ENCODE results near the gene MYLK. TPM values are rescaled to one million over a fixed set of nuclear protein-coding genes. Genes with fewer than 3 reads are reported as not detected.
"Not testable (repeated sequence)": the region's sequence is repeated elsewhere in the genome, so short reads cannot be mapped to it uniquely, and the experiment has no call there.

MYLK gene
- polyA plus RNA-seq, 6 donors from 2014 or later, result 0.93 to 5.7 (median 2.1) TPM

GRCh38 chr3:123720638-123721037, 163.5 kb downstream of the MYLK start:
- ATAC-seq (ENCODE audit: low read depth in 2 of 2), result no peak
- no peaks in the 10 kb centered on the region for H3K9me3 Mint-ChIP-seq
- no peaks in the 10 kb centered on the region for H3K27me3 Mint-ChIP-seq

GRCh38 chr3:123719862-123720453, 164.2 kb downstream of the MYLK start:
- Mint-ChIP-seq H3K27me3 (no peaks in the 10 kb centered on the region), H3K4me1 (peaks cover 3 to 5% (median 4%) of the 10 kb centered on the region in 3 donors), H3K4me3 (no peak overlapping the region), H3K9me3 (no peaks in the 10 kb centered on the region), H3K27ac (no peak overlapping the region), H3K36me3 (no peaks in the 10 kb centered on the region)
- ATAC-seq (ENCODE audit: low read depth in 2 of 2) (no peak), DNase-seq (no peak)

More at GRCh38 chr3:123720638-123721037, 163.5 kb downstream of the MYLK start:
- peaks cover 0 to 5% (median 4%) of the 10 kb centered on the region in 3 donors for H3K4me1 Mint-ChIP-seq
- H3K27ac Mint-ChIP-seq, result peak overlapping the region in 1 of 6 donors; percentile 52
- H3K4me3 Mint-ChIP-seq, result no peak overlapping the region
- H3K36me3 Mint-ChIP-seq, result no peaks in the 10 kb centered on the region
- no peak for DNase-seq

- not testable (repeated sequence) for H3K27me3 Mint-ChIP-seq, H3K4me1 Mint-ChIP-seq, H3K36me3 Mint-ChIP-seq, H3K4me3 Mint-ChIP-seq, H3K27ac Mint-ChIP-seq, H3K9me3 Mint-ChIP-seq
- DNase-seq (peak; percentile 33), ATAC-seq (ENCODE audit: low read depth in 2 of 2) (peak in 1 of 2 donors; percentile 65)
These were observed 164.9 kb downstream of the MYLK start for GRCh38 chr3:123719061-123719756.

- Mint-ChIP-seq H3K9me3 (no peaks in the 10 kb centered on the region), H3K4me1 (peaks cover 0 to 6% (median 4%) of the 10 kb centered on the region in 3 donors), H3K27me3 (no peaks in the 10 kb centered on the region), H3K4me3 (no peak overlapping the region), H3K36me3 (no peaks in the 10 kb centered on the region), H3K27ac (no peak overlapping the region)
- ATAC-seq (ENCODE audit: low read depth in 2 of 2) (no peak), DNase-seq (no peak)
These were observed 166.0 kb downstream of the MYLK start for GRCh38 chr3:123718108-123718507.

DNA sequence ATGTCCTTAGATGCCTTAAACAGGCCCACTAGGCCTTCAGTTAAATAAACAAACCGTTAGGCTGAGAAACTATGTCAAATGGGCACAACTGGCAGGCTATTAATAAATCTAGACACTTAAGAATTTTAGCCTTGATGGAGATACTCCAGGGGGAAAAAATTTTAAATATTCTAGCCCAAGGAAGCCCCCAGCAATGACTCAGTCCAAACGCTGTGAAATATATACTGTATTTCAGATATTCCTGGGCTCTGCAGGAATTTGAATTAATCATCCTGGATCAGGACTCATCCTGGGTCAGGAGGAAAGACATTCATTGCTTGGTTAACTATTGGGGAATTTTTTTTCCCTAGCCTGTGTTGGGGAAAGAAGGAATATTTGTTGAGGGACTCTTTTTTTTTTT, 166.7 kb downstream of the MYLK start:
- not testable (repeated sequence) for H3K9me3 Mint-ChIP-seq; DNase-seq; H3K4me1 Mint-ChIP-seq; H3K27me3 Mint-ChIP-seq; H3K36me3 Mint-ChIP-seq; ATAC-seq (ENCODE audit: low read depth in 2 of 2); H3K4me3 Mint-ChIP-seq; H3K27ac Mint-ChIP-seq

GRCh38 chr3:123716411-123716810, 167.7 kb downstream of the MYLK start:
- no peaks in the 10 kb centered on the region for H3K9me3 Mint-ChIP-seq
- no peak for ATAC-seq (ENCODE audit: low read depth in 2 of 2)
- peaks cover 4 to 6% (median 6%) of the 10 kb centered on the region in 3 donors for H3K4me1 Mint-ChIP-seq
- no peaks in the 10 kb centered on the region for H3K27me3 Mint-ChIP-seq
- no peak overlapping the region for H3K4me3 Mint-ChIP-seq
- no peak for DNase-seq
- H3K36me3 Mint-ChIP-seq, result no peaks in the 10 kb centered on the region
- no peak overlapping the region for H3K27ac Mint-ChIP-seq

- ATAC-seq (ENCODE audit: low read depth in 2 of 2) (no peak), DNase-seq (no peak)
- peaks cover 0 to 6% (median 6%) of the 10 kb centered on the region in 3 donors for H3K4me1 Mint-ChIP-seq
- H3K4me3 Mint-ChIP-seq, result no peak overlapping the region
- H3K9me3 Mint-ChIP-seq, result no peaks in the 10 kb centered on the region
- peak overlapping the region in 1 of 6 donors; percentile 32 for H3K27ac Mint-ChIP-seq
- no peaks in the 10 kb centered on the region for H3K36me3 Mint-ChIP-seq
- H3K27me3 Mint-ChIP-seq, result no peaks in the 10 kb centered on the region
These were observed 170.9 kb downstream of the MYLK start for GRCh38 chr3:123713211-123713610.

GRCh38 chr3:123712077-123712860, 171.9 kb downstream of the MYLK start:
- Mint-ChIP-seq H3K4me3 (no peak overlapping the region), H3K36me3 (no peaks in the 10 kb centered on the region), H3K4me1 (peaks cover 0 to 6% (median 6%) of the 10 kb centered on the region in 3 donors), H3K27me3 (no peaks in the 10 kb centered on the region), H3K27ac (no peak overlapping the region), H3K9me3 (no peaks in the 10 kb centered on the region)
- ATAC-seq (ENCODE audit: low read depth in 2 of 2) (no peak), DNase-seq (no peak)

GRCh38 chr3:123711356-123711755, 172.8 kb downstream of the MYLK start:
- Mint-ChIP-seq H3K27ac (peak overlapping the region in 1 of 6 donors; percentile 42), H3K4me3 (no peak overlapping the region), H3K4me1 (peaks cover 0 to 6% (median 6%) of the 10 kb centered on the region in 3 donors), H3K27me3 (no peaks in the 10 kb centered on the region), H3K9me3 (no peaks in the 10 kb centered on the region), H3K36me3 (no peaks in the 10 kb centered on the region)
- no peak for DNase-seq
- ATAC-seq (ENCODE audit: low read depth in 2 of 2), result no peak

- Mint-ChIP-seq H3K9me3 (no peaks in the 10 kb centered on the region), H3K4me3 (no peak overlapping the region)
- DNase-seq, result no peak
These were observed 175.6 kb downstream of the MYLK start for GRCh38 chr3:123708531-123708930.

DNA sequence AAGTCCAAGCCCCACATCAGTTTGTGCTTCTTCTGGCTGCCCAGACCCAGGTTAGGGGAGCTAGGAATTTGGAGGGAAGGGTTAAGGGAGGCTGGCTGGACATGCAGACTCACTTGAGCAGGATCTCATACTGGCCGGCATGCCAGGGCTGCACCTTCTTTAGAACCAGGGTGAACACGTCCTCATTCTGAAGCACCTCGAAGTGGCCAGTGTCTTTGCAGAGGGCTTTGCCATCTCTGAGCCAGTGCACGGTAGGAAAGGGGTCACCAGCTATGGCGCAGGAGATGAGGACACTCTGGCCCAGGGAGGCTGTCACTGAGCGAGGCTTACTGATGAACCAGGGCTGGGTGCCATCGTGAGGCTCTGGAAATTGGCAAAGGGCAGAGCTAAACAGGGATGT, 176.5 kb downstream of the MYLK start:
- not testable (repeated sequence) for H3K4me1 Mint-ChIP-seq; H3K27ac Mint-ChIP-seq; H3K36me3 Mint-ChIP-seq; ATAC-seq (ENCODE audit: low read depth in 2 of 2); DNase-seq; H3K4me3 Mint-ChIP-seq; H3K9me3 Mint-ChIP-seq; H3K27me3 Mint-ChIP-seq

More at GRCh38 chr3:123708531-123708930, 175.6 kb downstream of the MYLK start:
- Mint-ChIP-seq H3K4me1 (peaks cover 0 to 6% (median 0%) of the 10 kb centered on the region in 3 donors), H3K36me3 (no peaks in the 10 kb centered on the region), H3K27ac (peak overlapping the region in 1 of 6 donors; percentile 51), H3K27me3 (no peaks in the 10 kb centered on the region)
- no peak for ATAC-seq (ENCODE audit: low read depth in 2 of 2)

GRCh38 chr3:123706871-123707270, 177.3 kb downstream of the MYLK start:
- peaks cover 0 to 4% (median 3%) of the 10 kb centered on the region in 3 donors for H3K4me1 Mint-ChIP-seq
- no peak for ATAC-seq (ENCODE audit: low read depth in 2 of 2)

DNA sequence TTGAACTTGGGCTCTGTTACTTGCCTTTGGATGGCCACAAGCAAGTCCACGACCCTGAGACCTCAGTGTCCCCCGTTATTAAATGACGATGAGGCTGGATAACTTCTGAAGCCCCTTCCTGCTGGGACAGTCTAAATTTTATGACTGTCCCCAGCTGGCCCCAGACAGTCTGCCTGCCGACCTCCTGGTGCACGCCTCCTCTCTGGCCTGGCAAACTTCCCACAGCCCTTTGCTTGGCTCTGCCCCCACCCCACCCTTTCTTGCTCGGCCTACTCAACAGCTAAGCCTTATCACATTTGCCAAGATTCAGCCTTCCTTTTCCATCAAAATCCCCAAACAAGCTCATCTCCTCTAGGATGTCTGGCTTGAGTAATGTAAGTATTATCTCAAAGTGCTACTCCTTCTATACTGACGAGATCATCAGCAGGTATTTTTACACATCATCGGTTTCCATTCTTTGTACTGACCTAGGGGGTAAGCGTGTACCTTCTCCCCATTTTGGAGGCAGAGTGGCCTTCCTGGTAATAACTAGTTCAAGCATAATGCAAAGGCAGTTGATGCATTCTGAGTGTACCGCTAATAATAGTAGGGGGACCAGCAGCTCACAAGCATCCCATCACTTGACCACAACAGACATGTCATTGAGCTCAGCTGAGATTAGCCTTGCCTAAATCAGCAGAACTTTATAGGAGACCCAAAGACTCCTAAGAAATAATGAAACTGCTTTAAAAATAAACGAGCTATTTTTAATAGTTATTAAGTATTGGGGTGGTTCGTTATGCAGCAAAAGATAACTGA, 178.4 kb downstream of the MYLK start:
- H3K36me3 Mint-ChIP-seq, result no peaks in the 10 kb centered on the region
- H3K9me3 Mint-ChIP-seq, result no peaks in the 10 kb centered on the region
- DNase-seq, result no peak
- no peak overlapping the region for H3K27ac Mint-ChIP-seq
- ATAC-seq (ENCODE audit: low read depth in 2 of 2), result no peak
- H3K4me1 Mint-ChIP-seq, result peaks cover 0 to 7% (median 5%) of the 10 kb centered on the region in 3 donors
- H3K4me3 Mint-ChIP-seq, result no peak overlapping the region
- peaks cover 0 to 3% (median 0%) of the 10 kb centered on the region in 3 donors for H3K27me3 Mint-ChIP-seq

More at GRCh38 chr3:123706871-123707270, 177.3 kb downstream of the MYLK start:
- Mint-ChIP-seq H3K27ac (no peak overlapping the region), H3K36me3 (no peaks in the 10 kb centered on the region), H3K4me3 (no peak overlapping the region), H3K9me3 (no peaks in the 10 kb centered on the region), H3K27me3 (no peaks in the 10 kb centered on the region)
- DNase-seq, result no peak

Measured in naive B cell (primary cell).